Adrenal gland (tissue), 5 donors: ENCODE results near the gene PYGL.

Experiments used
- CTCF ChIP-seq, 6 experiments: fragments of 450-650 bp in 4 of 6; fragments of 200-600 bp in 2 of 6; sonication (generic) in 1 of 6; IDR thresholded peaks; 1 replicate in 5 of 6; 2 replicates in 1 of 6; pipeline versions ENCODE4 v1.5.1 to v1.8.0; 2016 to 2021; ENCODE audit warnings: antibody characterized with exemption in 6 of 6, mild to moderate bottlenecking in 2 of 6, moderate library complexity in 1 of 6
- POLR2A ChIP-seq, 2 donors: fragments of 450-650 bp; IDR thresholded peaks; one replicate each; pipeline ENCODE4 v1.6.1; 2017; ENCODE audit warnings: antibody characterized with exemption in 2 of 2, mild to moderate bottlenecking in 2 of 2, moderate library complexity in 1 of 2
- donor health status: DM: no; HTN: no; CAD: no.

GRCh38 chr14:50967103-50967502 is 22.8 kb upstream of the PYGL start:
- no peak for TF ChIP-seq CTCF (IDR thresholded peaks at IDR 0.05)
- no peak for TF ChIP-seq POLR2A (IDR thresholded peaks at IDR 0.05)
